Activated naive CD4-positive, alpha-beta T cell treated with anti-CD3 and anti-CD28 coated beads, Interleukin-2, amount 50 U/mL, for 24 hours (primary cell): ENCODE data around the gene METAP2.
A peak's percentile ranks its signal among the peaks of the same experiment; 100 is the strongest.

Experiments used
- H3K27ac Mint-ChIP-seq: one replicate; pipeline ENCODE4 v1.8.0; 2021; ENCODE audit warnings: mild to moderate bottlenecking, mixed read lengths
- H3K27me3 Mint-ChIP-seq: one replicate; pipeline ENCODE4 v1.8.0; 2021; ENCODE audit warnings: mixed read lengths
- H3K36me3 Mint-ChIP-seq: one replicate; pipeline ENCODE4 v1.8.0; 2021; ENCODE audit warnings: mixed read lengths
- H3K4me1 Mint-ChIP-seq: one replicate; pipeline ENCODE4 v1.8.0; 2021; ENCODE audit warnings: mixed read lengths
- H3K4me3 Mint-ChIP-seq: one replicate; pipeline ENCODE4 v1.8.0; 2021; ENCODE audit warnings: mild to moderate bottlenecking, mixed read lengths
- H3K9me3 Mint-ChIP-seq: one replicate; pipeline ENCODE4 v1.8.0; 2021; ENCODE audit warnings: mixed read lengths

Gene METAP2

DNA sequence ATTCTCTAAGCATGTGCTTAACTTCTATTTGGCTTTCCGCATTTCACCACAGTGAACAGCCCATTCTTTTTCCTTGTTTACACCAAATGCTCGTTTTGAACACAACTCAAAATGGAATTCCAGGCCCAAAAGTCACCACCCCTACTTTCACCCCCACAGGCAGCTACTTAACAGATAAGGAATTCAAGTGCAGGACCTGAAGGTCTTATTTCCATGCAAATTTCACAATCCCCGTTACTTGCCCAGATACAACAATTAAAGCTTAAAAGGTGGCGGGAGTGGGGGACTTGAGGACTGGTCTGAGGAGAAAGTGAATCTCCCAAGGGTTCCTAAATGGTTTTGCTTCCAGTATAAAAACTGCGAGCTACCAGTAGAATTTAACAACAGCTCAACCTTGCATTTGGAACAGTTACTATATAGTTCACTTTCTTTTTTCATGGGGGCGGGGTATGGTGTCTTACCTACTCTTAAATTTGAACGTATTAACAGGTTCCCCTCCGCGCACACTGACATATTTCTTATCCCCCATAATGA, 73.6 kb downstream of the METAP2 start:
- Mint-ChIP-seq H3K27ac (peak overlapping the region; percentile 92), H3K4me1 (peaks cover 63% of the 10 kb centered on the region), H3K9me3 (peaks cover 4% of the 10 kb centered on the region), H3K27me3 (no peaks in the 10 kb centered on the region), H3K36me3 (no peaks in the 10 kb centered on the region), H3K4me3 (peak overlapping the region; percentile 95)

DNA sequence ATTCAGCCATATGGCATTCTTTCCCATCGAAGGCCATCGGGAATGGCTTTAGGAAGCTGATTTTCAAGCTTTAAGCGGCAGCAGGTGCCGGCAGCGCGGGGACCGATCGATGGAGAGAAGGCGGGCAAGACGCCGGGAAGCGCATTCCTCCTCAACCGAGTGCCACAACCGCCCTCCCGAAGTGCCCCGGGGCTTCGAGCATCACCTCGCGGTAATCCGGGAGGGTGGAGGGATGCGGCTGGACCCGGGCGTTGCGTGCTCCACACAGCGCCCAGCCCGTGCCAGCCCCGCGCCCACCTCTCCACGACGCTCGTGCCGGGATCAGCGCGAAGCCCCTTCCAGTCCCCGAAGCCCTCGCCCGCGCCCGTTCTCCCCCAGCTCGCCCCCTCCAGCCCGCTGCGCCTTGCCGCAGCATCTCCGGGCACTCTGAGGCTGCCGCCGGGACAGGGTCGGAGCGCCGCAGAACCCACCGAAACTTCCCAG, 74.1 kb downstream of the METAP2 start:
- Mint-ChIP-seq H3K4me1 (peaks cover 66% of the 10 kb centered on the region), H3K27me3 (no peaks in the 10 kb centered on the region), H3K36me3 (no peaks in the 10 kb centered on the region), H3K9me3 (peaks cover 4% of the 10 kb centered on the region), H3K27ac (peak overlapping the region; percentile 92), H3K4me3 (peak overlapping the region; percentile 95)

DNA sequence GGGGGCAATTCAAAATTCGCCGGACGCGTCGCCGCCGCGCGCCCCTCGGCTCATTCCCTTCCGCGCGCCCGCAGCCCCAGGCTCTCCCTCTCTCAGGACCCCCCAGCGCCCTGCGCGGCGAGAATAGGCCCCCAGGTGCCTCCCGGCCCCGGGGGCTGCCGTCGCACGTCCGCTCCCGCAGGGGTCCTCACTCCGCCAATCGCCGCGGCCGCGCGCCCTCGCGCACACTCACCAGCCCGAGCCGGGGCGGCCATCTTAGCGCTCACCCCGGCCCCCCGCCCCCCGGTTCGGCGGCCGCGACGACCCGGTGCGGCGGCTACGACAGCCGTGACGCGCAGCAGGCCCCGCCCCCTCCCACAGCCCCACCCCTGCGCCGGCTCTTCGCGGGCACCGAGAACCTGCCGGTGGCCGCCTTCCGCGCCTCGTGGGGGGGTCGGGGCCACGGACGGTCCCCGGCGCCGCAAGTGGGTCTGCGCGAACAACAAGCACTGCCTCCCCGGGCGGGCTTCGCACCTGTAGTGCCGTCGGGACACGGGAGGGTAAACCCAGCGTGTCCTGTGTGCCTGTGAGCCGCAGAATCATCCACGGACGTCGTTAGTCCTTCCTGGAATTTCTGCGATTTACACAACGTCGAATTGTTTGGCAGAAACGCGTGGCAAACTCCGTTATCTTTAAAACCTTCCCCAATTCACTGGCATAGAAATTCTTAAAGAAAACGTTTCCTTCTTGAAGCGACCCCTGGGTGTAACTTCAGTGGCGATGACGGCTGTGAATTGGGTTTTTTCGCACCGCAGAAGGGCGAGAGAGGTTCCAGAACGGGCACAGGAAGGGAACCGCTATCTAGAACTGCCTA, 74.8 kb downstream of the METAP2 start:
- no peaks in the 10 kb centered on the region for H3K36me3 Mint-ChIP-seq
- peaks cover 4% of the 10 kb centered on the region for H3K9me3 Mint-ChIP-seq
- peak overlapping the region; percentile 92 for H3K27ac Mint-ChIP-seq
- H3K4me3 Mint-ChIP-seq, result peak overlapping the region; percentile 95
- peaks cover 73% of the 10 kb centered on the region for H3K4me1 Mint-ChIP-seq
- no peaks in the 10 kb centered on the region for H3K27me3 Mint-ChIP-seq

DNA sequence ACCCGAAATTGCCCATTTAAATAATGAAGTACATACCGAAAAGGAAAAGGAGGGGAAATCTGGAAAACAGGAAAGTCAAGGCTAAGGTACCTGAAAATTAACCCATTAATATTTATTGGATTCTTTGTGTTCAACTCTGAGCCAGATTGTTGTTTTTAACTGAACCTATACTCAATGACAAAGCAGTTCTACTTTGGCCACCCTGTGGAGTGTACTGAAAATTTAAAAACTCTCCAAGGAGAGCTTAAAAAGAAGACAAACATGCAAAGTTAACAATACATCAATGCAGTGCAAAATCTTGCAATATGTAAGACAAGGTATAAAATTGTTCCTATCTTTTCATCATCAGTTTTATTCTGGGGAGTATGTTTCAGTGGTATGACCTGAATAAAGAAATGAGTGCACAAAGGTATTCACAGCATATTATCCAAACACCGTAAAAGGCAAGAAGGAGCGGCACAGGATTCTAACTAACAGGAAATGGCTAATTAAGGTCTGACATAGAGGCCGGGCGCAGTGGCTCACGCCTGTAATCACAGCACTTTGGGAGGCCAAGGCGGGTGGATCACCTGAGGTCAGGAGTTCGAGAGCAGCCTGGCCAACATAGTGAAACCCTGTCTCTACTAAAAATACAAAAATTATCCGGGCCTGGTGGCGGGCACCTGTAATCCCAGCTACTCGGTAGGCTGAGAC, 75.6 kb downstream of the METAP2 start:
- Mint-ChIP-seq H3K9me3 (peaks cover 4% of the 10 kb centered on the region), H3K4me1 (peaks cover 80% of the 10 kb centered on the region), H3K36me3 (no peaks in the 10 kb centered on the region), H3K27ac (peak overlapping the region; percentile 92), H3K27me3 (no peaks in the 10 kb centered on the region), H3K4me3 (peak overlapping the region; percentile 95)

DNA sequence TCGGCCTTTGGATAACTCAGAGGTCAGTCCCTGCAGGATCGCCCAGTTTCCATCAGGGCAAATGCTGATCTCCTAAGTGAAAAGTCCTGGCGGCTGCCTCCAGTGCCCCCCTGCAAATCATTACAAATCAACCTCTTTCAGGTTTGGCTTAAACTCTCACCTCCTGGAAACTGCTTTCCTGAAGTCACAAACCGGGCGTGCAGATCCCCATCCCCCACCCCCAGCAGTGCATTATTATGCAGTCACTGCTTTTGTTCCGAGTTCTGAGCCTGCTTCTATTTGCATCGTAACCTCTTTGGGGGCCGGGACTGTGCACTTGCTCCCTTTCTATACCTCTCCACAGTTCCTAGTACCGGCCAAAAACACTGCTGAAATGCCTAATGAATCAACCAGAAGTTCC, 77.4 kb downstream of the METAP2 start, which contains the start of gene USP44:
USP44 (minus strand) TSS at position 172 of the 400 bp plus-strand sequence. CDS start 17,220 bp downstream, outside the sequence.
- Mint-ChIP-seq H3K27me3 (no peaks in the 10 kb centered on the region), H3K36me3 (no peaks in the 10 kb centered on the region), H3K27ac (peak within 1 kb of the TSS; percentile 94), H3K4me1 (peaks cover 70% of the 10 kb centered on the region), H3K9me3 (peaks cover 4% of the 10 kb centered on the region), H3K4me3 (peak within 1 kb of the TSS; percentile 71)

DNA sequence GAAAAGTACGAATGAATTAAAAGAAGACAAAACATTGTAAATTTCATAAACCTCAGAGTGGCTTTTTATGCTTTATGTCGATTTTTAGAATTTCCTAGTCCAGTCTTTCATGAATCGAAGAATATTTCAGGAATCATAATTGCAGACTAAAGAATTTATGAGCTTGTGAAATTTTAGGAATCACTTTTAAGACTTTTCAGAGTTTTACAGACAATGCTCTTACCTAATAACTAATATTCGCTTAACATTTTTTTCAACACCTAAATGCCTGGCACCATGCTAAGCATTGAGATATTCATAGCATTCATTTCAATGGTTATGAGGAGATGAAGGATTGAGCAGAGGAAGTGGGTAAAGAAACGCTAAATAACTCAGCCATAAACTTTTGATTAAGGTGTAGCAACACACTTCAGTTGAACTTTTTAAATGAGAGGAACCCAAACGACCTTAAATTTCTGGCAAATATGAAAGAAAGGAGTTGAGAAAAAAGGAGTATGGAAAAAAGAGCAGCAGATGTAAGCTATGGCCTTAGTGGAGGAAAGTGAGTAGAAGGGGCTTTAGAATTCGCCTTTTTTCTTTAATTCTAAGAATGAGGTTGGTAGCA, 78.1 kb downstream of the METAP2 start:
- peaks cover 4% of the 10 kb centered on the region for H3K9me3 Mint-ChIP-seq
- no peaks in the 10 kb centered on the region for H3K36me3 Mint-ChIP-seq
- peak overlapping the region; percentile 94 for H3K27ac Mint-ChIP-seq
- H3K27me3 Mint-ChIP-seq, result no peaks in the 10 kb centered on the region
- H3K4me1 Mint-ChIP-seq, result peaks cover 63% of the 10 kb centered on the region
- H3K4me3 Mint-ChIP-seq, result peak overlapping the region; percentile 71

DNA sequence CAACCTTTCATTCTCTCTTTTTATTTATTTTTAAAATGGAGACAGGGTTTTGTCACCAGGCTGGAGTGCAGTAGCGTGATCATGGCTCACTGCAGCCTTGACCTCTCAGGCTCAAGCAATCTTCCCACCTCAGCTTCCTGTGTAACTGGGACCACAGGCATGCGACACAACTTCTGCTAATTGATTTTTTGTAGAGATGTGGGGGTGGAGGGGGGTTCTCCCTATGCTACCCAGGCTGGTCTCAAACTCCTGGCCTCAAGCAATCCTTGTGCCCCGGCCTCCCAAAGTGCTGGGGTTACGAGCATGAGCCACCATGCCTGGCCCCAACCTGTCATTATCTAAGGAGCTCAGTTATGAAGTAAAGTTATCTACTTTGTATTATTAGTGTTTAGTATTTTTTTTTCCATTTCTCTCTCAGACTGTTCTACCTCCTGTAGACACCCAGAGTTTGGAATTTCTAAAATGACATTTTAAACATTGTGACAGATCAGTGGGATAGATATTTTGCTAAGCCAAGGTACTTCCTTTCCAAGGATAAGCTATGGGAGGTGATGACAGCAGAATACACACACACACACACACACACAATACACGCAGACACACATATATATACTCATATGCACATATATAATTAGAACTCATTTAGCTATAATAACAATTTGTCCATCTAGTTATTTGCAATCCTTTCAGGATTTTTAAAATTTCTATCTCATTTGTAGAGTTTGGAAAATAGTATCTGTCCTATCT, 79.4 kb downstream of the METAP2 start:
- H3K9me3 Mint-ChIP-seq, result peaks cover 4% of the 10 kb centered on the region
- no peaks in the 10 kb centered on the region for H3K36me3 Mint-ChIP-seq
- H3K27ac Mint-ChIP-seq, result peak overlapping the region; percentile 94
- H3K4me3 Mint-ChIP-seq, result peak overlapping the region; percentile 71
- H3K4me1 Mint-ChIP-seq, result peaks cover 53% of the 10 kb centered on the region
- no peaks in the 10 kb centered on the region for H3K27me3 Mint-ChIP-seq

DNA sequence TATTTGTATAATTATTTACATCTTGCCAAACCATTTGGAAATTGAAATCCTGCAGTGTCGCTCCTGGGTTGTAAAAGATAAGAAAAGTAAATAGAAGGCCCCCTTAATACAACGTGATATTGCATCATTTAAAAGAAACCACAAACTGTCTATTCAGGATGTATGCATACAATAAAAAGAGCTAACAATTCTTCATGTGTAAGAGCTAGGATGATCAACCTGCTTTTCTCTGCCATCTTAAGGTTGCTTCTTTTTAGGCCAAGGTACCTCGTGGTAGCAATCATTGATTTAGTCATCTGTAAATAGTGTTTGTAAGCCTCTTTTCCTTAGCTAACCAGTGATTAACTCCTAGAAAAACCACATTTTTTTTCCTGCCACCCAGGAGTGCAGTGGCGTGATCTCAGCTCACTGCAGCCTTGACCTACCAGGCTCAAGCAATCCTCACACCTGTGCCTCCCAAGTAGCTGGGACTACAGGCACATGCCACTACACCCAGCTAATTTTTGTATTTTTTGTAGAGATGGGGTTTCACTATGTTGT, 80.7 kb downstream of the METAP2 start:
- Mint-ChIP-seq H3K27me3 (no peaks in the 10 kb centered on the region), H3K4me3 (peak overlapping the region; percentile 64), H3K27ac (peak overlapping the region; percentile 71), H3K4me1 (peaks cover 47% of the 10 kb centered on the region), H3K9me3 (peaks cover under 1% of the 10 kb centered on the region), H3K36me3 (no peaks in the 10 kb centered on the region)

DNA sequence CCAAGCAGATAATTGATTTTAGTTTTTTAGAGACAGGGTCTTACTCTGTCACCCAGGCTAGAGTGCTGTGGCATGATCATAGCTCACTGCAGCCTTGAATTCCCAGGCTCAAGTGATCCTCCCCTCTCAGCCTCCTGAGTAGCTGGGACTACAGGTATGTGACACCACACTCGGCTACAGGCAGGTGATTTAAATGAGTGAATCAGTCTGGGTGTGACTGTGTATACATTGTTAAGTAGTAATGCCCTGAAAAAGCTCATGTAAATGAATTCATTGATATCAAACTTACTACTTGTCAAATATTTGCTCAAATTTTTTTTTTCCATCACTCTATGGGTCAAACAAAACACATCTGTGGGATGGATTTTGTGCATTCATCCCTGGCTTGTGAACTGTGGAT, 83.7 kb downstream of the METAP2 start:
- peaks cover 24% of the 10 kb centered on the region for H3K4me1 Mint-ChIP-seq
- H3K9me3 Mint-ChIP-seq, result no peaks in the 10 kb centered on the region
- H3K27ac Mint-ChIP-seq, result no peak overlapping the region
- H3K27me3 Mint-ChIP-seq, result no peaks in the 10 kb centered on the region
- H3K36me3 Mint-ChIP-seq, result peaks cover 2% of the 10 kb centered on the region
- no peak overlapping the region for H3K4me3 Mint-ChIP-seq
